ENCODE data around the gene CNTN5.

CNTN5 gene

DNA sequence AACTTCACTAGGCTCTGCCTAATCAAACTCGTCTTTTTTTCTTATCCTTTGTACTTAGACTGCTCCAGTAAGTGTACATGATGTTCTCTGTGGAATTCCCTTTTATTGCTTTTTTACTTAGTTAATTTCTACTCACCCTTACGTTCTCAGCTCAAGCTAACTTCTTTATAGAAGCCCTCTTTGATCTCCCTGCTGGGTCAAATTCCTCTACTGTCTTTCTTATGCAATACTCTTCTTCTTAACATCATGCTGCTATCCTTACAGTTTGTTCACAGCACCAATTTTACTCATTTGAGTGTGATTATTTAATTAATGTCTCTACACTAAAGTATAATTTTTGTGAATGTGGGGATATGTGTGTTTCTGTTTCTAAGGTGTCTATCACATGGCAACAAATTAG lies 498.3 kb downstream of the CNTN5 start:
- Histone ChIP-seq H3K4me1 (ENCODE audit: insufficient read depth, poor library complexity, severe bottlenecking) (peaks cover 10% of the 10 kb centered on the region), H3K36me3 (ENCODE audit: low read depth) (no peaks in the 10 kb centered on the region), H3K9me3 (ENCODE audit: severe bottlenecking) (no peaks in the 10 kb centered on the region), H3K27ac (ENCODE audit: poor library complexity, severe bottlenecking) (no peak overlapping the region), H3K27me3 (ENCODE audit: insufficient read depth, poor library complexity, severe bottlenecking) (peaks cover 5% of the 10 kb centered on the region), H3K4me3 (ENCODE audit: severe bottlenecking) (no peak overlapping the region)
- TF ChIP-seq CTCF (IDR thresholded peaks at IDR 0.05; ENCODE audit: poor library complexity, severe bottlenecking): no peak
- DNase-seq (ENCODE audit: low spot score) (no peak), ATAC-seq (ENCODE audit: low read depth) (no peak)

GRCh38 chr11:99522467-99523173 lies 501.9 kb downstream of the CNTN5 start:
- Histone ChIP-seq H3K4me1 (ENCODE audit: insufficient read depth, poor library complexity, severe bottlenecking) (peaks cover 10% of the 10 kb centered on the region), H3K27ac (ENCODE audit: poor library complexity, severe bottlenecking) (no peak overlapping the region), H3K36me3 (ENCODE audit: low read depth) (no peaks in the 10 kb centered on the region), H3K4me3 (ENCODE audit: severe bottlenecking) (no peak overlapping the region), H3K9me3 (ENCODE audit: severe bottlenecking) (no peaks in the 10 kb centered on the region), H3K27me3 (ENCODE audit: insufficient read depth, poor library complexity, severe bottlenecking) (peaks cover 2% of the 10 kb centered on the region)
- TF ChIP-seq CTCF (IDR thresholded peaks at IDR 0.05; ENCODE audit: poor library complexity, severe bottlenecking): no peak
- DNase-seq (ENCODE audit: low spot score) (no peak), ATAC-seq (ENCODE audit: low read depth) (peak; percentile 21; the same call in 1 of the 3 replicates)

GRCh38 chr11:99531468-99531867 lies 510.7 kb downstream of the CNTN5 start:
- Histone ChIP-seq H3K4me3 (ENCODE audit: severe bottlenecking) (no peak overlapping the region), H3K36me3 (ENCODE audit: low read depth) (no peaks in the 10 kb centered on the region), H3K4me1 (ENCODE audit: insufficient read depth, poor library complexity, severe bottlenecking) (no peaks in the 10 kb centered on the region), H3K9me3 (ENCODE audit: severe bottlenecking) (no peaks in the 10 kb centered on the region), H3K27ac (ENCODE audit: poor library complexity, severe bottlenecking) (no peak overlapping the region), H3K27me3 (ENCODE audit: insufficient read depth, poor library complexity, severe bottlenecking) (peaks cover 6% of the 10 kb centered on the region)
- no peak for ATAC-seq (ENCODE audit: low read depth)
- TF ChIP-seq CTCF (IDR thresholded peaks at IDR 0.05; ENCODE audit: poor library complexity, severe bottlenecking): no peak
- no peak for DNase-seq (ENCODE audit: low spot score)

DNA sequence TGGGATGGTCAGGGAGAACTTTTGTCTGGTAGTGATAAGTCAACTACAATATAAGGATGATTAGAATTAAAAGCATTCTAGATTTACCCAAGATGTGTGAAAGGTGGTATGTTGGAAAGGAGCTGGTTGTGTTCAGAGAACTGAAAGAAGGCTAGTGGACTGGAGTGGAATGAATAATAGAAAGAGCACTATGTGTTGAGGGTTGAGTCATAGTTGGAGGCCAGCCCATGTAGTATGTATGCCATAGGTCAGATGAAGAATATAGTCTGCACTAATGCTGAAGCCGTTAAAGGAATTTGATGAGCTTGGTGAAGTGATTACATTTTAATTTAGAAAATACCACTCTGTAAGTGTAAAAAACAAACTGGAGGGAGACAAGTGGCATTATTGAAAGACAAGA lies 514.1 kb downstream of the CNTN5 start:
- Histone ChIP-seq H3K36me3 (ENCODE audit: low read depth) (no peaks in the 10 kb centered on the region), H3K27me3 (ENCODE audit: insufficient read depth, poor library complexity, severe bottlenecking) (peaks cover 29% of the 10 kb centered on the region), H3K4me1 (ENCODE audit: insufficient read depth, poor library complexity, severe bottlenecking) (no peaks in the 10 kb centered on the region), H3K27ac (ENCODE audit: poor library complexity, severe bottlenecking) (no peak overlapping the region), H3K9me3 (ENCODE audit: severe bottlenecking) (no peaks in the 10 kb centered on the region), H3K4me3 (ENCODE audit: severe bottlenecking) (no peak overlapping the region)
- ATAC-seq (ENCODE audit: low read depth): peak; percentile 46; the same call in 1 of the 3 replicates
- no peak for DNase-seq (ENCODE audit: low spot score)
- TF ChIP-seq CTCF (IDR thresholded peaks at IDR 0.05; ENCODE audit: poor library complexity, severe bottlenecking): no peak

- Histone ChIP-seq H3K9me3 (ENCODE audit: severe bottlenecking) (no peaks in the 10 kb centered on the region), H3K4me3 (ENCODE audit: severe bottlenecking) (no peak overlapping the region), H3K27ac (ENCODE audit: poor library complexity, severe bottlenecking) (no peak overlapping the region), H3K36me3 (ENCODE audit: low read depth) (no peaks in the 10 kb centered on the region), H3K4me1 (ENCODE audit: insufficient read depth, poor library complexity, severe bottlenecking) (no peaks in the 10 kb centered on the region), H3K27me3 (ENCODE audit: insufficient read depth, poor library complexity, severe bottlenecking) (peaks cover 29% of the 10 kb centered on the region)
- no peak for TF ChIP-seq CTCF (IDR thresholded peaks at IDR 0.05; ENCODE audit: poor library complexity, severe bottlenecking)
- DNase-seq (ENCODE audit: low spot score) (no peak), ATAC-seq (ENCODE audit: low read depth) (no peak)
Measured at GRCh38 chr11:99535406-99535805, 514.7 kb downstream of the CNTN5 start.
